GM19035 (cell line): ENCODE data around the gene ADCK1.
"Not testable (repeated sequence)": the region's sequence is repeated elsewhere in the genome, so short reads cannot be mapped to it uniquely, and the experiment has no call there.

ENCODE experiments used
- ATAC-seq: cut with Tn5 transposase; IDR thresholded peaks from one replicate; pipeline ENCODE4 v1.9.1; 2021; ENCODE audit not compliant: unreplicated experiment

The ADCK1 gene

DNA sequence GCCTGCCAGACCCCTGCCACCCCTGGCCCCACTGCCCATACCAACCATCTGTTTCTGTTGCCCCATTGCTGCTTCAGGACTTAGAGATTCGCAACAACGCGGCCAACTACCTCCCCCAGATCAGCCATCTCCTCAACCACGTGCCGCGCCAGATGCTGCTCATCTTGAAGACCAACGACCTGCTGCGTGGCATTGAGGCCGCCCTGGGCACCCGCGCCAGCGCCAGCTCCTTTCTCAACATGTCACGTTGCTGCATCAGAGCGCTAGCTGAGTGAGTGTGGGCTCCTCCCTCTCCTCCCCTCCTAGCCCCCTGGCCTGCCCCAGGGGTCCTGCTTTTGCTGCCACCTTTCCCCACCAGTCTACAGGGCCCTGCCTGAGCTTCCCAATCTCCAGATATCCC lies 131.5 kb downstream of the ADCK1 start:
- ATAC-seq, result no peak

DNA sequence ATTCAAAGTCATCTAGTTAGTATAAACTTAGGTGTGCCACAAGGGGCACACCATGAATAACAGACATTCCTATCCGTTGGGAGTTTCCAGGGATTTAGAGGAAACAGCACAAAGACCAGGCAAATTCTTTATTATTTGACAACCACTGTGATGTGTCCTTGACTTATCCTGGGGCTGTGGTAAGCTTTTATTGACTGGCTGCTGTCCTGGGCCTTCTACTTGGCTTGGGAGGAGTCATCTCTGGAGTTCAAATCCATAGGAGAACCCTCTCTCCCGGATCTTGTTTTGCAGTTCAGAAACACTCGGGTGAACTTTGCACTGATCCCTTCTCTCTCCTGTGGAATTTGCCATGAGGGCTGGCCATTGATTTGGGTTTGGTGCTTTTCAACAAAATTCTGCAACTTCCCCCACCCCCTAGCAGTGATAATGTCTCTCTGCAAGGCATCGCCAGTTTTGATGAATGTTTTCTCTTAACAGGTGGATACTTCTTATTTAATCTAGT lies 136.3 kb downstream of the ADCK1 start:
- no peak for ATAC-seq

DNA sequence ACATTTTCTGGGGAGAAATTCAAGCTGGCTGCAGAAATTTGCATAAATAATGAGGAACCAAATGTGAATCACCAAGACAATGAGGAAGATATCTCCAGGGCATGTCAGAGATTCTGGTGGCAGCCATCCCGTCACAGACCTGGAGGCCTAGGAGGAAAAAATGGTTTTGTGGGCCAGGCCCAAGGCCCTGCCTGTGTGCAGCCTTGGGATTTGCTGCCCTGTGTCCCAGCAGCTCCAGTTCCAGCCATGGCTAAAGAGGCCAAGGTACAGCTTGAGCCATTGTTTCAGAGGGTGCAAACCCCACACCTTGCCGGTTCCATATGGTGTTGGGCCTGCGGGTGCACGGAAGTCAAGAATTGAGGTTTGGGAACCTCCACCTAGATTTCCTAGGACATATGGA lies 147.5 kb downstream of the ADCK1 start:
- ATAC-seq, result no peak

DNA sequence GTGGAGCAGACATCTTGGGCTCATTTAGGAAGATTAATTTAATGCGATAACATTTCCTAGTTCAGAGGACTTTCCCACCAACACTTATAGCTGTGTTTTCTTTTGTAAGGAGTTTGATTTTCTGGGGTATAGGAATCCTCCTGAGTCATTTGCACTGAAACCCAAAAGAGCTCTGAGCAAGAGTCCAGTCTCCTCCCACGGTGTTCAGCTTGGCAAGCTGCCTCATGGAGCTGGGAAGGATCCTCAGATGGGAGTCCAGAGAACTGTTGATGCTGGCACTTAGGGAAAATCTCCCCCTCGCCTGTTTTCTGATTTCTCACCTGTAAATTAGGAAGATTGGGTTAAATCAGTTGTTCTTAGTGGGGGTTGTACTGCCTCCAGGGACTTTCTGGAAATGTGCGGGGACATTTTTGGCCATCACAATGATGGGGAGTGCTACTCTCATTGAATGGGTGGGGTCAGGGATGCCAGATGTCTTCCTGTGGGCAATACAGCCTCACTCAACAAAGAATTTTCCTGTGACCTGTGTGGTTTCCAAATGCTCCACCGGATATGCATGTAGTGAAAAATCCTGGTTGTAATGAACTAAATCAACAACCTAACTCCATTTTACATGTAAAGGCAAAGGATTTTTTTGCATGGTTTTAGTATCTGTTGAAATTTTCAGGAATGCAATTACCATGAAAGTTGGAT lies 150.6 kb downstream of the ADCK1 start:
- ATAC-seq, result no peak

DNA sequence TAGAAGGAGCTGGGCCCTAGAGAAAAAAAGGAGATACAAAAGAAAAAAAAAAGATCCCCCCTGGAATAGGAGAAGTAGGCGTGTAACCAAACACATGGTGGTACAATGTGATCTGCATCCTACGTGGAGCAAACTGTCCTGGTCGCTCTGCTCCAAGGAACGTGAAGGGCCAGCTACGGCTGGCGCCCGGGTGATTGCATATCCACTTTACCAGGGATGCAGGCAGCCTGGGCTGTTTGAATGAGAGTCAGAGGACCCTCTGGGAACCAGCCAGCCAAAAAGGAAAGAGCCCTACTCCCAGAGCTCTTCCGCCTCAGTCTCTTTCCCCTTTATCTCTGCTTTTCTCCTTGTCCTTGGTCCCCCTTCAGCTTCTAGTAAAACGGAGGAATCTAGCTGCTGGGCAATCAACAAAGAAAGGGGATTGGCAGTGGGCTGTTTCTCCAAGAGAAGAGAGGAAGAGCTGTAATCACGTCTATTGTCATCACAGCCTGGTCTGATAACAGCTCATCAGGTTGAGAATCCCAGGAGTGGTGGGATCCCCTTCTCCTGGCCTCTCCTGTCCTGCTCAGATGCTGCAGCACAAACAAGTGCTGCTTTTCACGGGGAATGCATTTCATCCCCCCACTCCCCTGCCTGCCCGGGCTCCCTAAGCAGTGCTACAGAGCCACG lies 156.0 kb downstream of the ADCK1 start:
- ATAC-seq, result no peak

DNA sequence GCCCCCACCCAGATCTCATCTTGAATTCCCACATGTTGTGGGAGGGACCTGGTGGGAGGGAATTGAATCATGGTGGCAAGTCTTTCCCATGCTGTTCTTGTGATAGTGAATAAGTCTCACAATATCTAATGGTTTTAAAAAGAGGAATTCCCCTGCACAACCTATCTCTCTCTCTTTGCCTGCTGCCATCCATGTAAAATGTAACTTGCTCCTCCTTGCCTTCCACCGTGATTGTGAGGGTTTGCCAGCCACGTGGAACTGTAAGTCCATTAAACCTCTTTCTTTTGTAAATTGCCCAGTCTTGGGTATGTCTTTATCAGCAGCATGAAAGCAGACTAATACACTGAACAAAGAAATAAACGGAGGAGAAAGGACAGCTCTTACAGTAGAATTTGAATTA lies 159.8 kb downstream of the ADCK1 start:
- not testable (repeated sequence) for ATAC-seq

DNA sequence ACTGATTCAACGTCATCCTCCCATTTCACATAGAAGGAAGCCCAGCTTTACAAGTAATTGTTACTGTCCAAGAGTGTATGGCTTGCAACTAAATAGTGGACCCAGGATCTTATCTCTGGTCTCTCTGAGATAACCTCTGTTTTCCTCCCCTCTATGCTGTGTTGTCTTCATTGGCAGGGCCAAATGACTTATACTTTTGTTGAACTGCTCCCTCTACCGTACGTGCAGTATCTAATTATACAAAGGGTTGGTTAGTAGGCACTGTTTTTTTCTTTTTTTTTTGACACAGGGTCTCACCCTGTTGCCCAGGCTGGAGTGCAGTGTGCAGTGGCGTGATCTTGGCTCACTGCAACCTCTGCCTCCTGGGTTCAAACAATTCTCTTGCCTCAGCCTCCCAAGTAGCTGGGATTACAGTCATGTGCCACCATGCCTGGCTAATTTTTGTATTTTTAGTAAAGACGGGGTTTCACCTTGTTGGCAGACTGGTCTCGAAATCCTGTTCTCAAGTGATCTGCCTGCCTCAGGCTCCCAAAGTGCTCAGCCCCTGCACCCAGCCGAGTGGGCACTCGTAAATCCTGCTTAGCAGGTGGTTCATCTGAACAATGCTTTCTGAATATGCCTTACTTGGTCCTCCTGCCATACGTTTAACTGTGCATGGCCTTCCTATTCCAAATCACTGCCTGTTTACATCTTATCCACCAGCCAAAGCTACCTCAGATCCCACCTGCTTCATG lies 162.1 kb downstream of the ADCK1 start:
- no peak for ATAC-seq

DNA sequence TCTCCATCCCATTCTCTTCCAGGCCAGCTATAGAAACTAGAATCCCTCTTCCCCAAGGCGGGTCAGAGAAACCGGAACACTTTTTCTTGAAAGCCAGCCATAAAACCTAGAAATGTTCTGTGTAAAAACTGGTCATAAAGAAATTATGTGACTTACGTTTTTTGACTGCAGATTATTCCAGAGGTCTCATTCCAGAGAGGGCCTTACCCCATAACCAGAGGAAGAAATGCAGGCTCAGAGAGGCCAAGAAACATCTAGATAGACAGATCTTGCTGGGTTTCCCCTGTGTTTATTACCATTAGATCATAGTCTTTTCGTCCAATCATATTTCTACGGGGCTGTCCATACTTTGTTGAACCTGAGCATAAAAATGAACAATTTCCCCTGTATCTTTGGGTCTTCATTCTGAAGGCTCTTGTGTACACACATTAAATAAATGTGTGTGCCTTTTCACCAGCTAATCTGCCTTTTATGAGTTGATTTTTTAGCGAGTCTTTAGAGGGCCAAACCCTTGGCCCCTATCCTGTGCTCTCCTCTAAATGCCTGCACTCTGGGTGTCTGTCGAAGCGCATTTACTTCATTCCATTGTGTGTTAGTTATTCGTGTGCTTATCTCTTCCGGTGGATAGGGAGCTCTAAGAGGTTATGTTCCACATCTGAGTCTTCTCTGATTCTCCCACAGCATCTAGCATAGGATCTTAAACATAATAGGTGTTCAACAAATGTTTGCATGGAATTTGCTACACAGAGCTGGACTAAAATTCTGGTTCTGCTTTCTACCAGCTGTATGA lies 163.0 kb downstream of the ADCK1 start:
- no peak for ATAC-seq

DNA sequence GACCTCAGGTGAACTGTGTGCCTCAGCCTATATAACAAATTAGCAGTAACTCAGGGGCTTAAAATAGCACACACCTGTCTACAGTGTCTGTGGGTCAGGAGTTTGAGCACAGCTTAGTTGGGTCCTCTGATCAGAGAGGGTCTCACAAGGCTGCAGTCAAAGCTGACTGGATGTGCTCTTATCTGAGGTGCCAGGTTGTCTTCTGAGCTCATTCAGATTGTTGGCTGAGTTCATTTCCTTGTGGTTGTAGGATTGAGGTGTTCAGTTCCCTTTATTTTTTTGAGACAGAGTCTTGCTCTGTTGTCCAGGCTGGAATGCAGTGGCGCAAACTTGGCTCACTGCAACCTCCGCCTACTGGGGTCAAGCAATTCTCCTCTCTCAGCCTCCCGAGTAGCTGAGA lies 164.7 kb downstream of the ADCK1 start:
- ATAC-seq, result no peak

DNA sequence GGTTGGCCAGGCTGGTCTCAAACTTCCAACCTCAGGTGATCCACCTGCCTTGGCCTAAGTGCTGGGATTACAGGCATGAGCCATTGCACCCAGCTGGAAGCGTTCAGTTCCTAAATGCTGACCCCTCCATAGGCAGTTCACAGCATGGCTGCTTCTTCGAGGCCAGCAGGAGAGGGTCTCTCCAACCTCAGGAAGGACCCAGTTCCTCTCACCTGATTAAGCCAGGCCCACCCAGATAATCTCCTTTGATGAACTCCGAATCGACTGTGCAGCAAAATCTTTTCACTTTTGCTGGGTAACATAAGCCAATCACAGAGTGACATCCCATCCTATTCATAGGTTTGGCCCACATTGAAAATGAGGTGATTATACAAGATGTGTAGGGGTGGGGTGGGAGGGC lies 165.1 kb downstream of the ADCK1 start:
- no peak for ATAC-seq

DNA sequence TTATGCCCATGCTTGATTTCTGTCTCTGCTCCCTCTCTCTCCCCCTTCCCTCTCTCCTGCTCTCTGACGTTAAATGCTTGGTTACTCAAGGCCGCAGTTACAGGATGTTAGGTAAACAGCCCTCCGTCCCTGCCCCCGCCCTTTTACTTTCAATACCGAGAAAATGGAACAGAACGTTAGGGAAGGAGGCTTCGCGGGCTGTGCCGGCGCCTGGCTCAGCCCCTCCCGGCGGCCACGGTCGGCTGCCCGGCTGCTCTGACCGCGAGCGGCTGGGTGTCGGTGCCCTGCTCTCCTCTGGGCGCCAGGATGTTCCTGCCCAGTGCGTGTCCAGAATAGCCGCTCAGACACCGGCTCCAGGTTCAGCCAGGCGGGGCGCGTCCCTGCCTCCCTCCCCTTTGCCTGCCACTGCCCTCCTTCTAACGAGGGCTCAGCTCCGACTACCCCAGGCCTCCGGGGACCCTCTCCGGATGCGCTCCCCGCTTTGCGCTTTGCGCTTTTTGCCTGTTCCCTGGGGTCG lies 166.1 kb downstream of the ADCK1 start:
- peak; percentile 68 for ATAC-seq

DNA sequence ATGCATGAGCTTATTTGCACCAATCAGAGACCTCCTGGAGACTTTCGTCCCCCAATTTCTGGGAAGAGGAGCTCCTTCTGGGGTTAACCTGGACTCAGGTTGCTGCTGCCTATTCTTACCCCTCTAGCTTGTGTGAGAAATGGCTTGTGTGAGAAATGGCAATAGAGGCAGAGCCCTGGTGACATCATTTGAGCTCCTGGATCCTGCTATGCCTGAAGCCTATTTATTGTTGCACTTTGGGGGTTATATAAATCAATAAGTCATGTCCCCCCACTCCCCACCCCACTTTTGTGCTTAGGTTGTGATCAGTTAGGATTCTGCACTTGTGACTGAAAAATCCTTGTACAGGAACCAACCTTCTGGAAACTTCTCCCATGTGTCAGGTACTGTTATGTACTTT lies 167.2 kb downstream of the ADCK1 start:
- ATAC-seq, result no peak

DNA sequence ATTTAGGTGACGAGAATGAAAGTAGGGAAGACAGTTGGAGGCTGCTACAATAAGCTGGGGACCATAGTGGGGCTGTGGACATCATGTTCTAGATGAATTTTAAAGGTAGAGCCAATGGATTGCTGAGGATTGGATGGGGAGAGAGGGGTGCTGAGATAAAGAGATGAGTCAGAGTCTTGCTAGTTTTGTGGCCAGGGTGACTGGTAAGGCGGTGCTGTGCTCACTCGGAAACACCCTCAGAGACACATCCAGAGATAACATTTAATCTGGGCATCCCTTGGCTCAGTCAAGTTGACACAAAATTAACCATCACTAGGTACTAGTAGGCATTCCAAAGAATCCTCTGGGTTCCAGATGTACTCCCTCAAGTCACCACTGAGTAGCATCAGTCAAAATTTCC lies 170.7 kb downstream of the ADCK1 start:
- ATAC-seq, result no peak

DNA sequence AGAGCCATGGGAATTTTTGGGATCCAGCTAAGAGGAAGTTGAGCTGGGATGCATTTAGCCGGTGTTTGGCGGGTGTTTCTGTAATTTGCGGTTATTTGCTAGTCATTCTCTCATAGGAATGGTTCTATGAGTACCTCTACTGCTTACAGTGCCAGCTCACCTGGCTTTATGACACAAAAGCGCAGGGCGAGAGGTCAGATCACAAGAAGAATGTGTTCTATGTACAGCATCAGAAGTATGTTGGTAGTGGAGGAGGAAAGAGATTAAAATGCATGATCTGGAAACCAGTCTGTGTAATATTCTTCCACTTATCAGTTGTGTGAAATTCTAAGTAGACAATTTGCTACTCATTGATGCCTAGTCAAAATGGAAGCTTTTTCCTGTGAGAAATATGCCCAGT lies 173.3 kb downstream of the ADCK1 start:
- ATAC-seq, result no peak

DNA sequence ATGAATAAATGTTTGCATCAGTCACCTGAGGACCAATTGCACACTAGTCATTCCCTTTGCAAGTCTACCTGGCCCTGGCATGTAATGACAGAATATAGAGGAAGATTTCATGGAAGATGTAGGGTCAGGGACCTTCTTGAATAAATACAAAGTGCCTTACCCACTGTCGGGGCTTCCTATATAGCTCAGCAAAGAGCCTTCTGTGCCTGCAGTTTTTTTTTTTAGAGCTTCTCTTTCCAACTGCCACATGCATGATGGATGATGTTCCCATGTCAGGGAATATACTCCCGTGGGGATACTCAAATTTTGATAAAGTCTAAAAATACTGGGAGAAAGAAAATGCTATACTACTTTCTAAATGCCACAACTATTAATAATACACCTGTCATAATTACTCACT lies 176.7 kb downstream of the ADCK1 start:
- ATAC-seq, result no peak

DNA sequence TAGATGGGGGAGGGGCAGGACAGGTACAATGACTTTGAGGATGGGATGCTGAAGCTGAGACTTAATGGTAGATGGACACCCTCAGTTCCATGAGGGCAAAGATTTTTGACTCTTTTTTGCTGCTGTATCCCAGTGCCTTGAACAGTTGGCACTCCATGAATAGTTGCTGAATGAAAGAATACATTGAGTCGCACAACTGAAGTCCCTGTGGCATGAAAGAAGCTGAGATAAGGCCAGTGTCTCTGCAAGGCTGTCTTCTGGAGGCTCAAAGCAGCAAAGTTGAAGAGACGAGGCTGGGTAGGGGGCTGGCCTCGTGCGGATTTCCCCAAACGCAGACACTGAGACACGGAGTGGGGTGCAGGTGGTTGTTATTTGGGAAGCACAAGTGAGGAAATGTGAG lies 179.3 kb downstream of the ADCK1 start:
- ATAC-seq, result no peak

DNA sequence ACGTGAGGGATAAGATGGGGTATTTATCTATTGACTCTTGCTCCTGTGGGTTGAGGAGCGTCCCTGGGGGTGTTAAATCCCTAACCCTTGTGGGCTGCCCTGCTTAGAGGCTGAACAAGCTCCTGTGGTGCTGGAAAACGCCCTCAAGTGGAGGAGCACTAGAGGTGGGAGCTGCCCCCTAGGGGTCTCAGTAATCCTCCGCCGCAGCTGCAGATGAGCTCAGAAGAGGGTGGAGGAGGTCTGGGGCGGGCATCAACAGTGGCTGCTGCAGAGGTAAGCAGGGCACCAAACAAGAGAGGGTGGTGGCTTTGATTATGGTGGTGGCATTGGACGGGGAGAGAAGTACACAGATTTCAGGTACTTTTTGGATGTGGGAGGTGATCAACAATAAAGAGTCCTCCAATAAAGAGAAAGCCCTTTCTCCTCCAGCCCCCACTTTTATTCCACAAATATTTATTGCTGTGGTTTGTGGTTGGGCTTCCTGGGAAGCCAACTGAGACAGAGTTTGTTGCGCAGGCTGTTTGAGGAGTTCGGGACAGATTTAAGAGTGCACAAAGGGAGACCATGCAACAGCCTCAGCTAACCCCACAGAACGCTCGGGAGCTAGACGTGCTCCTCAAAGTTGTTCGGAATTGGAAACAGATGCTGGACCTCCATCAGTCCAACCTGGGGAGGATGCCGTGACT lies 179.9 kb downstream of the ADCK1 start:
- ATAC-seq, result no peak

DNA sequence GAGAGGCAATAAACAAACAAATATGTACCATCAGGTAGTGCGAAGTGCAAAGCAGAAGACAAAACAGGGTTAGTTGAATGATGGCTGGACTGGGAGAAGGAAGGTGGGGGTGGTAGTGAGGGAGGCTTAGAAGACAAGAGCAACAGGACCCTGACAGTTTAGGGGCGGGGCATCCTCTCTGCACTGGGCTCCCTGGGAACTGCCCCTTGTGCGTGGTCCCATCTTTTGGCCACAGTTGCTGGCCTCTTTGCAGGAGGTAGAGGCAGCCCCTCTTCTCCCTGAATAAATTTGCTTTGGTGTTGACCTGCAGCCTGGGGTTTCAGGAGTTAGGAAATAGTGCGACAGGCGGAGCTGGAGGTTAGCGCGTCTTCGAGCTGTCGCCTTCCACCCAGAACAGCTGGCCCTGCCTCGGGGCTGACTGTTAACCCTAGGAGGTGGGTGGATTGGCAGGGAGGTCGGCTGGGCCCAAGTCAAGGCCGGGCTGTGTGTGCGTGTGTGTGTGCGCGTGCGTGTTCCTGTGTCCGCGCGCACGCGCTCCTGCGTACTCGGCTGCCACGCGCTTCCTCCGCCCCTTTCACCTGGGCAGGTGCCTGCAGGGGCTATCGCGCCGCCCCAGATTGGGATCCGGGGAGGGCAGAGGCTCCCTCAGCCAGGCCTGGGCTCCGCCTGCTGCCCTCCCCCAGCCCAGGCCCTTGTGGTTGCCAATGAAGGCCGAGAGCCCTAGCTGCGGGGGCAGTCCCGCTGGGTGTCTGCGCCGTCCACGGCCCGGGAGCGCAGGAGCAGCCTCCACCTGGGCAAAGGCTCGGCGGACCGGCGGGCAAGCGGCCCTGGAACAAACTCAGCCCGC lies 180.8 kb downstream of the ADCK1 start:
- ATAC-seq, result no peak
